ENCODE results near the gene CYP46A1.

Gene CYP46A1

GRCh38 chr14:99744873-99745224, 60.8 kb downstream of the CYP46A1 start (continued):
- no peak for TF ChIP-seq ZNF148 (tag by site-specific recombination; IDR thresholded peaks at IDR 0.05; ENCODE audit: borderline replicate concordance)
- TF ChIP-seq ZNF362 (tag by site-specific recombination; IDR thresholded peaks at IDR 0.05), result 0 out of 2 replicates have a peak, but pooled peaks have one; percentile 42
- TF ChIP-seq ZNF600 (tag by site-specific recombination; IDR thresholded peaks at IDR 0.05), result peak; percentile 12; the same call in 1 of the 2 replicates
- no peak for TF ChIP-seq PBX3 (CRISPR knock-in tag; IDR thresholded peaks at IDR 0.05)
- TF ChIP-seq ZNF629 (tag by site-specific recombination; IDR thresholded peaks at IDR 0.05), result peak; percentile 31; the same call in 1 of the 2 replicates
- TF ChIP-seq BCL11A (tag by site-specific recombination; IDR thresholded peaks at IDR 0.05; ENCODE audit: low read depth), result no peak
- no peak for TF ChIP-seq GFI1B (tag by site-specific recombination; IDR thresholded peaks at IDR 0.05)
- TF ChIP-seq ZNF544 (tag by site-specific recombination; IDR thresholded peaks at IDR 0.05), result no peak
- TF ChIP-seq ZFP69B (tag by site-specific recombination; IDR thresholded peaks at IDR 0.05), result 0 out of 2 replicates have a peak, but pooled peaks have one; percentile 7

GRCh38 chr14:99745307-99745951, 61.3 kb downstream of the CYP46A1 start:
- TF ChIP-seq ZFHX2 (tag by site-specific recombination; conservative IDR thresholded peaks at IDR 0.05), result peak; percentile 41; the same call in 1 of the 2 replicates
- TF ChIP-seq MEIS1 (CRISPR knock-in tag; IDR thresholded peaks at IDR 0.05; ENCODE audit: borderline replicate concordance), result no peak
- TF ChIP-seq ZSCAN4 (tag by site-specific recombination; IDR thresholded peaks at IDR 0.05), result peak; percentile 68
- TF ChIP-seq KLF10 (tag by site-specific recombination; IDR thresholded peaks at IDR 0.05), result 0 out of 2 replicates have a peak, but pooled peaks have one; percentile 42
- no peak overlapping the region for H3K27ac ChIP-seq (ENCODE audit: extremely low read depth, low read depth, low read length)
- ChIA-PET POLR2A (interaction anchor here (1.0 kb wide), 1 partner anchor 15 kb away, joined by 3 read pairs; no protein-coding TSS in a partner anchor), CTCF (interaction anchor here (1.1 to 1.7 kb wide), 4 partner anchors 16 to 496 kb away, joined by 3 to 4 read pairs (median 3); no protein-coding TSS in a partner anchor)
- H3K4me3 ChIP-seq (ENCODE audit: low read depth, low read length), result no peak overlapping the region
- H3K36me3 ChIP-seq (ENCODE audit: control insufficient read depth in 2 of 2, insufficient read depth in 1 of 2, low read length in 2 of 2), result no peaks in the 10 kb centered on the region
- H3K4me1 ChIP-seq (ENCODE audit: control insufficient read depth, insufficient read depth, low read length), result peaks cover 29% of the 10 kb centered on the region
- H3K9me3 ChIP-seq (ENCODE audit: control insufficient read depth, insufficient read depth, low read depth, low read length), result no peaks in the 10 kb centered on the region

GRCh38 chr14:99747167-99747566, 63.1 kb downstream of the CYP46A1 start:
- Histone ChIP-seq H3K9me3 (ENCODE audit: control insufficient read depth, insufficient read depth, low read depth, low read length) (no peaks in the 10 kb centered on the region), H3K4me3 (ENCODE audit: low read depth, low read length) (no peak overlapping the region), H3K36me3 (ENCODE audit: control insufficient read depth in 2 of 2, insufficient read depth in 1 of 2, low read length in 2 of 2) (no peaks in the 10 kb centered on the region), H3K4me1 (ENCODE audit: control insufficient read depth, insufficient read depth, low read length) (peaks cover 30% of the 10 kb centered on the region), H3K27ac (ENCODE audit: extremely low read depth, low read depth, low read length) (no peak overlapping the region)
- ChIA-PET CTCF (interaction anchor here (0.6 to 1.3 kb wide), 4 partner anchors 44 to 524 kb away, joined by 3 to 5 read pairs (median 4); no protein-coding TSS in a partner anchor), POLR2A (interaction anchor here (1.2 kb wide), 1 partner anchor 46 kb away, joined by 3 read pairs; the partner anchor contains the start of gene EML1)
- no peak for TF ChIP-seq IKZF3 (tag by site-specific recombination; IDR thresholded peaks at IDR 0.05)
- TF ChIP-seq ZBTB8A (tag by site-specific recombination; IDR thresholded peaks at IDR 0.05), result no peak
- TF ChIP-seq ZNF76 (tag by site-specific recombination; IDR thresholded peaks at IDR 0.05; ENCODE audit: borderline replicate concordance, low read depth), result no peak
- no peak for TF ChIP-seq MZF1 (tag by site-specific recombination; IDR thresholded peaks at IDR 0.05; ENCODE audit: borderline replicate concordance)
- TF ChIP-seq RBAK (tag by site-specific recombination; IDR thresholded peaks at IDR 0.05), result no peak
- no peak for TF ChIP-seq PRDM6 (tag by site-specific recombination; IDR thresholded peaks at IDR 0.05)
- TF ChIP-seq ZNF624 (tag by site-specific recombination; IDR thresholded peaks at IDR 0.05), result no peak
- no peak for TF ChIP-seq ZNF274 (IDR thresholded peaks at IDR 0.05; ENCODE audit: low read length)
- TF ChIP-seq ZNF274 (tag by site-specific recombination; IDR thresholded peaks at IDR 0.05; ENCODE audit: borderline replicate concordance), result no peak
- no peak for TF ChIP-seq ZNF776 (tag by site-specific recombination; IDR thresholded peaks at IDR 0.05; ENCODE audit: borderline replicate concordance)
- TF ChIP-seq ZNF585B (tag by site-specific recombination; IDR thresholded peaks at IDR 0.05), result no peak
